Keratinocyte (primary cell): ENCODE data around the gene KLRC4.
"Not testable (repeated sequence)": the region's sequence is repeated elsewhere in the genome, so short reads cannot be mapped to it uniquely, and the experiment has no call there.

ENCODE experiments used
- EZH2 ChIP-seq: IDR thresholded peaks from one replicate; pipeline ENCODE4 v1.6.1; 2012; ENCODE audit warnings: inconsistent platforms, mild to moderate bottlenecking, low read length, moderate library complexity
- TF ChIP-seq, protein P1 (sequence below), 3 experiments: IDR thresholded peaks in 1 of 3; conservative IDR thresholded peaks in 1 of 3; optimal IDR thresholded peaks in 1 of 3; 2 replicates in 2 of 3; 3 replicates in 1 of 3; pipeline versions ENCODE3 to v1.5.1; 2011; ENCODE audit warnings: low read length in 3 of 3, mild to moderate bottlenecking in 3 of 3, moderate library complexity in 2 of 3, control low read depth in 1 of 3, inconsistent platforms in 1 of 3; ENCODE audit not compliant: insufficient read depth in 2 of 3; ENCODE audit errors: extremely low read depth in 1 of 3

DNA sequence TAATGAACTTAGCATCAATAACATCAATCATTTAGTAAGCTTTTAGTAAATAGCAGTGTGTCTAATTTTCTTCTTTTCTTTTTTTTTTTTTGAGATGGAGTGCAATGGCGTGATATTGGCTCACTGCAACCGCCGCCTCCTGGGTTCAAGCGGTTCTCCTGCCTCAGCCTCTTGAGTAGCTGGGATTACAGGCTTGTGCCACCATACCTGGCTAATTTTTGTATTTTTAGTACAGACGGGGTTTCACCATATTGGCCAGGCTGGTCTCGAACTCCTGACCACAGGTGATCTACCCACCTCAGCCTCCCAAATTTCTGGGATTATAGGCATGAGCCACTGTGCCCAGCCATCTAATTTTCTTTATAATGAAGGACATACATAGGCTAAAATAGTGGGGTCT is 22.1 kb downstream of the KLRC4 start:
- TF ChIP-seq, protein P1, sequence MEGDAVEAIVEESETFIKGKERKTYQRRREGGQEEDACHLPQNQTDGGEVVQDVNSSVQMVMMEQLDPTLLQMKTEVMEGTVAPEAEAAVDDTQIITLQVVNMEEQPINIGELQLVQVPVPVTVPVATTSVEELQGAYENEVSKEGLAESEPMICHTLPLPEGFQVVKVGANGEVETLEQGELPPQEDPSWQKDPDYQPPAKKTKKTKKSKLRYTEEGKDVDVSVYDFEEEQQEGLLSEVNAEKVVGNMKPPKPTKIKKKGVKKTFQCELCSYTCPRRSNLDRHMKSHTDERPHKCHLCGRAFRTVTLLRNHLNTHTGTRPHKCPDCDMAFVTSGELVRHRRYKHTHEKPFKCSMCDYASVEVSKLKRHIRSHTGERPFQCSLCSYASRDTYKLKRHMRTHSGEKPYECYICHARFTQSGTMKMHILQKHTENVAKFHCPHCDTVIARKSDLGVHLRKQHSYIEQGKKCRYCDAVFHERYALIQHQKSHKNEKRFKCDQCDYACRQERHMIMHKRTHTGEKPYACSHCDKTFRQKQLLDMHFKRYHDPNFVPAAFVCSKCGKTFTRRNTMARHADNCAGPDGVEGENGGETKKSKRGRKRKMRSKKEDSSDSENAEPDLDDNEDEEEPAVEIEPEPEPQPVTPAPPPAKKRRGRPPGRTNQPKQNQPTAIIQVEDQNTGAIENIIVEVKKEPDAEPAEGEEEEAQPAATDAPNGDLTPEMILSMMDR (optimal IDR thresholded peaks at IDR 0.05 in 1 of 3, IDR thresholded peaks at IDR 0.05 in 1 of 3, conservative IDR thresholded peaks at IDR 0.05 in 1 of 3; ENCODE audit: extremely low read depth in 1 of 3, insufficient read depth in 2 of 3, low read length in 3 of 3), result not testable (repeated sequence)
- not testable (repeated sequence) for TF ChIP-seq EZH2
